AG20443 (cell line): Measurements from ENCODE around the gene GAS7.

ENCODE experiments used
- DNase-seq: peaks from one replicate; pipeline ENCODE4 v3.0.0; 2012; ENCODE audit warnings: low spot score, mixed read lengths

The GAS7 gene

GRCh38 chr17:10198509-10199249 is at the start of gene GAS7:
TSS of gene GAS7 (minus strand) at chr17:10198606.
- DNase-seq = peak; percentile 85

- peak; percentile 44 for DNase-seq
Measured at GRCh38 chr17:10247810-10248209, 49.4 kb upstream of the GAS7 start.

- DNase-seq = peak; percentile 66
Measured at GRCh38 chr17:10243883-10244844, 45.8 kb upstream of the GAS7 start.

GRCh38 chr17:10241781-10242180 is 43.4 kb upstream of the GAS7 start:
- no peak for DNase-seq

- DNase-seq = no peak
Measured at GRCh38 chr17:10238661-10239060, 40.3 kb upstream of the GAS7 start.

- no peak for DNase-seq
Measured at GRCh38 chr17:10234033-10234432, 35.6 kb upstream of the GAS7 start.

- no peak for DNase-seq
Measured at GRCh38 chr17:10233161-10233560, 34.8 kb upstream of the GAS7 start.

GRCh38 chr17:10229181-10229580 is 30.8 kb upstream of the GAS7 start:
- no peak for DNase-seq

GRCh38 chr17:10226930-10227695 is 28.7 kb upstream of the GAS7 start:
- peak; percentile 78 for DNase-seq

- DNase-seq = no peak
Measured at GRCh38 chr17:10224582-10225195, 26.3 kb upstream of the GAS7 start.

GRCh38 chr17:10219193-10219592 is 20.8 kb upstream of the GAS7 start:
- no peak for DNase-seq

- DNase-seq = no peak
Measured at GRCh38 chr17:10217916-10218315, 19.5 kb upstream of the GAS7 start.

GRCh38 chr17:10216213-10216938 is 18.0 kb upstream of the GAS7 start:
- no peak for DNase-seq

GRCh38 chr17:10215286-10215685 is 16.9 kb upstream of the GAS7 start:
- no peak for DNase-seq

- no peak for DNase-seq
Measured at GRCh38 chr17:10211666-10212065, 13.3 kb upstream of the GAS7 start.

- no peak for DNase-seq
Measured at GRCh38 chr17:10210151-10210574, 11.8 kb upstream of the GAS7 start.

GRCh38 chr17:10208604-10209193 is 10.3 kb upstream of the GAS7 start:
- no peak for DNase-seq

GRCh38 chr17:10207153-10207552 is 8.7 kb upstream of the GAS7 start:
- no peak for DNase-seq

- no peak for DNase-seq
Measured at GRCh38 chr17:10205549-10206185, 7.3 kb upstream of the GAS7 start.

- no peak for DNase-seq
Measured at GRCh38 chr17:10201680-10202079, 3.3 kb upstream of the GAS7 start.
